Natural killer cell (primary cell): ENCODE measurements around the gene SULT1C2. TPM values are rescaled to one million over a fixed set of nuclear protein-coding genes. Genes with fewer than 3 reads are reported as not detected.
"Not testable (repeated sequence)": the region's sequence is repeated elsewhere in the genome, so short reads cannot be mapped to it uniquely, and the experiment has no call there.

Source experiments
- ATAC-seq, 3 donors: fragments of 150-1000 bp in 2 of 3; fragments of 200-7000 bp in 1 of 3; cut with Tn5 transposase; 1 replicate in 1 of 3; 2 replicates in 2 of 3; pipeline ENCODE4 v1.10.0; 2021; ENCODE audit warnings: mild to moderate bottlenecking in 2 of 3, moderate library complexity in 2 of 3
- DNase-seq, 2 donors: peaks; one replicate each; pipeline versions ENCODE4 v3.0.0 to v3.0.0-alpha.2; 2013 to 2021; ENCODE audit warnings: mixed read lengths in 1 of 2
- H3K27ac ChIP-seq: one replicate; pipeline ENCODE4 v1.5.1; 2013; ENCODE audit warnings: mild to moderate bottlenecking, low read length
- H3K27me3 ChIP-seq: one replicate; pipeline ENCODE4 v1.6.1; 2013; ENCODE audit warnings: low read length; ENCODE audit not compliant: control insufficient read depth, insufficient read depth
- H3K36me3 ChIP-seq: one replicate; pipeline ENCODE4 v1.6.1; 2013; ENCODE audit warnings: low read length; ENCODE audit not compliant: control insufficient read depth, insufficient read depth
- H3K4me1 ChIP-seq: one replicate; pipeline ENCODE4 v1.6.1; 2013; ENCODE audit warnings: low read length; ENCODE audit not compliant: control insufficient read depth, insufficient read depth
- H3K4me3 ChIP-seq: one replicate; pipeline ENCODE4 v1.5.1; 2013; ENCODE audit warnings: low read length
- H3K9me3 ChIP-seq: one replicate; pipeline ENCODE4 v1.6.1; 2013; ENCODE audit warnings: low read length; ENCODE audit not compliant: control insufficient read depth, insufficient read depth
- H3K27ac Mint-ChIP-seq, 2 donors: one replicate each; pipeline ENCODE4 v1.8.0; 2022; ENCODE audit warnings: mild to moderate bottlenecking in 2 of 2, mixed read lengths in 2 of 2, moderate library complexity in 1 of 2
- H3K27me3 Mint-ChIP-seq, 2 donors: one replicate each; pipeline ENCODE4 v1.8.0; 2022; ENCODE audit warnings: low read depth in 2 of 2, mixed read lengths in 2 of 2
- H3K36me3 Mint-ChIP-seq: one replicate; pipeline ENCODE4 v1.8.0; 2022; ENCODE audit warnings: mixed read lengths
- H3K4me1 Mint-ChIP-seq, 2 donors: one replicate each; pipeline ENCODE4 v1.8.0; 2022; ENCODE audit warnings: mixed read lengths in 2 of 2
- H3K4me3 Mint-ChIP-seq: one replicate; pipeline ENCODE4 v1.8.0; 2022; ENCODE audit warnings: mild to moderate bottlenecking, moderate library complexity, mixed read lengths
- H3K9me3 Mint-ChIP-seq, 2 donors: one replicate each; pipeline ENCODE4 v1.8.0; 2022; ENCODE audit warnings: mixed read lengths in 2 of 2
- WGBS: methylation state at CpG from one replicate; pipeline ENCODE4 v1.1.7; 2013; ENCODE audit warnings: missing lambda C conversion rate; ENCODE audit not compliant: insufficient coverage; 5-methylcytosine and 5-hydroxymethylcytosine counted together
- intact Hi-C: fragments of 100-400 bp; cut with micrococcal nuclease; formaldehyde crosslinking; loops from one replicate; pipeline ENCODE4 v1.14.2; 2022
- total RNA-seq, 4 donors: library from RNA; stranded (reverse); fragments of 120-200 nt in 1 of 4; gene quantifications; one replicate each; pipeline versions ENCODE4 v1.2.3 to v1.2.4, GENCODE V29; 2013 to 2022
- TF ChIP-seq, protein P1 (sequence below): fragments of 200-600 bp; IDR thresholded peaks from one replicate; pipeline ENCODE4 v1.8.0; 2022; ENCODE audit warnings: antibody characterized with exemption

Gene SULT1C2
- total RNA-seq, 3 donors from 2014 or later (not counting 1 experiment from before 2014, with no cell fraction given) = not detected

DNA sequence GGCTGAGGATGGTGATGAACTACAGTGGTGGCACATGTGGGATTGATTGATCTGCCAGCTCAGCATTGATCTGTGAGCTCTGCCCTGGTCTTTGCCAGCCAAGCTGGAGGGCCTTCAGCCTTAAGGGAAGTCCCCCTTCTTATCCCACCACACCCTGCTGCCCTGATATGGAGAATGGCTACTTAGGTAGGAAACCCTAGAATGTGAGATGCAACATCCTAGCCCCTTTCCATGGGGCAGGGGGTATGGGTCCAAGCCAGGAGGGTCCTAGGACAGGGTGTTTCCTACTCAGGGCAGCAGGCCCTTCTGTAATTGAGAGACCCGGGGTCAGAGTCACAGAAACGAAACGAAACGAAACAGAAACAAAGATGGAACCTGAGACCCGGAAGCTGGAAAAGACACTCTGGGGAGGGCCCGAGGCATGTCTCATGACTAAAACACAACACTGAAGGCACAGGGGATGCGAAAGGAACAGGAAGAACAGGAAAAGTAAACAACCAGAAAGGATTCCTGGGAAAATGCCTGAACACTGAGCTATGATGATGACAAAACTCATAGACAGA is 16.9 kb upstream of the SULT1C2 start:
- Histone ChIP-seq H3K4me3 (no peak overlapping the region), H3K9me3 (no peaks in the 10 kb centered on the region), H3K27me3 (no peaks in the 10 kb centered on the region), H3K27ac (no peak overlapping the region), H3K36me3 (no peaks in the 10 kb centered on the region), H3K4me1 (no peaks in the 10 kb centered on the region)
- Mint-ChIP-seq H3K27ac (no peak overlapping the region), H3K27me3 (peaks cover 0 to 2% of the 10 kb centered on the region in 2 donors), H3K9me3 (no peaks in the 10 kb centered on the region), H3K4me1 (no peaks in the 10 kb centered on the region), H3K36me3 (no peaks in the 10 kb centered on the region), H3K4me3 (no peak overlapping the region)
- TF ChIP-seq, protein P1, sequence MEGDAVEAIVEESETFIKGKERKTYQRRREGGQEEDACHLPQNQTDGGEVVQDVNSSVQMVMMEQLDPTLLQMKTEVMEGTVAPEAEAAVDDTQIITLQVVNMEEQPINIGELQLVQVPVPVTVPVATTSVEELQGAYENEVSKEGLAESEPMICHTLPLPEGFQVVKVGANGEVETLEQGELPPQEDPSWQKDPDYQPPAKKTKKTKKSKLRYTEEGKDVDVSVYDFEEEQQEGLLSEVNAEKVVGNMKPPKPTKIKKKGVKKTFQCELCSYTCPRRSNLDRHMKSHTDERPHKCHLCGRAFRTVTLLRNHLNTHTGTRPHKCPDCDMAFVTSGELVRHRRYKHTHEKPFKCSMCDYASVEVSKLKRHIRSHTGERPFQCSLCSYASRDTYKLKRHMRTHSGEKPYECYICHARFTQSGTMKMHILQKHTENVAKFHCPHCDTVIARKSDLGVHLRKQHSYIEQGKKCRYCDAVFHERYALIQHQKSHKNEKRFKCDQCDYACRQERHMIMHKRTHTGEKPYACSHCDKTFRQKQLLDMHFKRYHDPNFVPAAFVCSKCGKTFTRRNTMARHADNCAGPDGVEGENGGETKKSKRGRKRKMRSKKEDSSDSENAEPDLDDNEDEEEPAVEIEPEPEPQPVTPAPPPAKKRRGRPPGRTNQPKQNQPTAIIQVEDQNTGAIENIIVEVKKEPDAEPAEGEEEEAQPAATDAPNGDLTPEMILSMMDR = no peak
- DNase-seq = no peak
- WGBS = 91% methylated on average over 7 of the region's 7 CpGs
- no peak for ATAC-seq
- intact Hi-C loops = no loop called here

DNA sequence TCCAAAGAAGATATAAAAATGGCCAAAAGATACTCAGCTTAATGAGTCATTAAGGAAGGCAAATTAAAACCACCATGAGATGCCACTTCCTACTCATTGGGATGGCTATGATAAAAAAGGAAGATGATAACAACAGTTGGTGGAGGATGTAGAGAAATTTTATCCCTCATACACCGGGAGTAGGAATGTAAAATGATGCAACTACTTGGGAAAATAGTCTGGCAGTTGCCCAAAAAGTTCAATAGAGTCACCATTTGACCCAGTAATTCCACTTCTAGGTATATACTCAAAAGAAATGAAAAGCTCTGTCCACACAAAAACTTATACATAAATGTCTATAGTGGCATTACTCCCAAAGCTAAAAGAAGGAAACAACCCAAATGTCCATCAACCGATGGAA is 10.1 kb upstream of the SULT1C2 start:
- Mint-ChIP-seq H3K4me3 (no peak overlapping the region), H3K27ac (no peak overlapping the region), H3K36me3 (no peaks in the 10 kb centered on the region), H3K27me3 (peaks cover 0 to 5% of the 10 kb centered on the region in 2 donors), H3K4me1 (no peaks in the 10 kb centered on the region), H3K9me3 (no peaks in the 10 kb centered on the region)
- TF ChIP-seq, protein P1 = no peak
- intact Hi-C loops = no loop called here
- no peak for ATAC-seq
- Histone ChIP-seq H3K27ac (no peak overlapping the region), H3K4me3 (no peak overlapping the region), H3K4me1 (no peaks in the 10 kb centered on the region), H3K36me3 (no peaks in the 10 kb centered on the region), H3K27me3 (no peaks in the 10 kb centered on the region), H3K9me3 (no peaks in the 10 kb centered on the region)
- no peak for DNase-seq
- 100% methylated on average over 1 of the region's 2 CpGs for WGBS

DNA sequence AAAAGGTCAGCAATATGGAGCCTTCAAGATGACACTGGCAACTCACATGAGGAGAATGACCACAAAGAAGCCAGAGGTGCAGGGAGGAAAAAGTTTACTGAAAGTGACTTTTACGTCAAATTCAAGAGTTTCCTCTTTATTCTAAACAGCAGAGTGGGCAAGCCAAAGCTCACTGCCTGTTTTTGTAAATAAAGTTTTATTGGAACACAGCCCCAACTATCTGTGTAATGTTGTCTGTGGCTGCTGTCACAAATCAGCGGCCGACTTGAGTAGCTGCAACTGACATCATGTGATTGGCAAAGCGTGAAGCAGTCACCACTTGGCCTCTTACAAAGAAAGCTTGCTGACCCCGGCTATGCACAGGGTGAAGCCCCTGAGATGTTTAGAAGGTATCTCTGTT is 9.2 kb upstream of the SULT1C2 start:
- Mint-ChIP-seq H3K36me3 (no peaks in the 10 kb centered on the region), H3K27ac (no peak overlapping the region), H3K27me3 (peaks cover 0 to 5% of the 10 kb centered on the region in 2 donors), H3K4me1 (no peaks in the 10 kb centered on the region), H3K9me3 (no peaks in the 10 kb centered on the region), H3K4me3 (no peak overlapping the region)
- Histone ChIP-seq H3K27ac (no peak overlapping the region), H3K9me3 (no peaks in the 10 kb centered on the region), H3K27me3 (no peaks in the 10 kb centered on the region), H3K4me3 (no peak overlapping the region), H3K4me1 (no peaks in the 10 kb centered on the region), H3K36me3 (no peaks in the 10 kb centered on the region)
- intact Hi-C loops = no loop called here
- DNase-seq = no peak
- ATAC-seq = no peak
- WGBS = 83% methylated on average over 4 of the region's 5 CpGs
- TF ChIP-seq, protein P1 = no peak

DNA sequence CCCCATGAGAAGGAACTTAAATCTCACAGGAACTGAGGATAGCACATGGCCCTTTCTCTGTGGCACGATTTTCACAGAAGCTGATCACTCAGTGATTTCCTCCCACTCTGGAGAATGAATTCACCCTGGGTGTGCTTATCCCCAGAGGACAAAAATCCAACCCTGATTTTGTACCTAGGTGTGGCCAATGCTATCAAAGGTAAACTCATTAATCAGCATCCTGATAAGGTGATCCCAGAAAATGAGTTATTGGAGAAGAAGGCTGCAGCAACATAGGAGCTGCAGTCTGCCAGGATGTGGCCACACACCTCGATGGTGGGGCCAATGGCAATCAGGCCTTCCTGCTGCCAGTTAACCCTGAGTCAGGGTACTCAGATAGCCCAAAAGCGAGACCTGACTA is 8.2 kb upstream of the SULT1C2 start:
- Histone ChIP-seq H3K36me3 (no peaks in the 10 kb centered on the region), H3K9me3 (no peaks in the 10 kb centered on the region), H3K4me3 (no peak overlapping the region), H3K4me1 (no peaks in the 10 kb centered on the region), H3K27ac (no peak overlapping the region), H3K27me3 (no peaks in the 10 kb centered on the region)
- H3K4me3 Mint-ChIP-seq = no peak overlapping the region
- intact Hi-C loops = no loop called here
- DNase-seq (no peak), ATAC-seq (no peak)
- H3K9me3 Mint-ChIP-seq = peaks cover 0 to 3% of the 10 kb centered on the region in 2 donors
- 59% methylated on average over 3 of the region's 3 CpGs for WGBS
- H3K4me1 Mint-ChIP-seq = no peaks in the 10 kb centered on the region
- TF ChIP-seq, protein P1 = no peak
- no peak overlapping the region for H3K27ac Mint-ChIP-seq
- H3K36me3 Mint-ChIP-seq = no peaks in the 10 kb centered on the region
- peaks cover 0 to 5% of the 10 kb centered on the region in 2 donors for H3K27me3 Mint-ChIP-seq

DNA sequence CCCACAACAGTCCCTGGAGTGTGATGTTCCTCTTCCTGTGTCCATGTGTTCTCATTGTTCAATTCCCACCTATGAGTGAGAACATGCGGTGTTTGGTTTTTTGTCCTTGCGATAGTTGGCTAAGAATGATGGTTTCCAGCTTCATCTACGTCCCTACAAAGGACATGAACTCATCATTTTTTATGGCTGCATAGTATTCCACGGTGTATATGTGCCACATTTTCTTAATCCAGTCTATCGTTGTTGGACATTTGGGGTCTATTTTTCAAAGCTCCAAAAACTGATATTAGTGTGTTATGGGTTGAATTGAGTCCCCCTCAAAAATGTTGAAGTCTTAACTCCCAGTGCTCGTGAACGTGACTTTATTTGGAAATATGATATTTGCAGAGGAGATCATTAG is 4.1 kb upstream of the SULT1C2 start:
- intact Hi-C loops, H3K27me3 Mint-ChIP-seq, H3K27ac ChIP-seq, H3K36me3 Mint-ChIP-seq, H3K4me1 Mint-ChIP-seq, H3K9me3 ChIP-seq, H3K4me3 ChIP-seq, H3K4me3 Mint-ChIP-seq, DNase-seq, H3K27ac Mint-ChIP-seq, H3K4me1 ChIP-seq, H3K36me3 ChIP-seq, H3K27me3 ChIP-seq, H3K9me3 Mint-ChIP-seq, ATAC-seq: not testable (repeated sequence)
- WGBS = 93% methylated on average over 5 of the region's 7 CpGs
